Measurements from ENCODE around the gene CDK12.
"Not testable (repeated sequence)": the region's sequence is repeated elsewhere in the genome, so short reads cannot be mapped to it uniquely, and the experiment has no call there.

Gene CDK12

DNA sequence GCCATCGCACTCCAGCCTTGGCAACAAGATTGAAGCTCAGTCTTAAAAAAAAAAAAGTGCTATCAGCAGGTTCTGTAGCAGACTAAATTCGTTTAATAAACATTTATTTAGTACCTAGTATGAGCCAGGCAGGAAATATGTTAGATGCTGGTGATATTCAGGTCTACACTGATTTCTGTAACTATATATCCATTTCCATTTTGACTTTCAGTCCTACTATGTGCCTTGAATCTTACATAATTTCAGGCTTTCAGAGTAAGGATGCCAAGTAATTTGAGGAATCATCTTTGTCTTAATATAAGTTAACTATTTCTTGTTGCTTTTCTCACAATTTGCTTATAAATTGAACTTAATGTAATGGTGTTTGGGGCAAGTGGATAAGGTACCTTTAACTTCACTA, 46.2 kb downstream of the CDK12 start:
- DNase-seq = no peak

DNA sequence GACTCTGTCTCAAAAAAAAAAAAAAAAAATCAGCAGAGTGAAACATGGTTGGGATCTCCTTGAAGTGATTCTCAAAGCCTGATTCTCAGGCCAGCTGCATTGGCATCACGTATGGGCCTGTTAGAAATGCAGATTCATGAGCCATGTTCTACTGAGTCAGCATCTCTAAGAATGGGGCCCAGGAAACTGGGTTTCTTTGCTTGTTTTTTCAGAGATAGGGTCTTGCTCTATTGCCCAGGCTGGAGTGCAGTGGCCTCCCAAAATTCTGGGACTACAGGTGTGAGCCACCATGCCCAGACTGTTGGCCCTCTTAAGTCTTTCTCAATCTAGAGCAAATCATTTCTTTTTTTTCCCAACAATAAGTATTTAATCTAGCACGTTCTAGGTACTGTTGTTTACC, 47.7 kb downstream of the CDK12 start:
- no peak for DNase-seq

- DNase-seq = no peak
Observed at GRCh38 chr17:39513309-39513708, 52.0 kb downstream of the CDK12 start.

DNA sequence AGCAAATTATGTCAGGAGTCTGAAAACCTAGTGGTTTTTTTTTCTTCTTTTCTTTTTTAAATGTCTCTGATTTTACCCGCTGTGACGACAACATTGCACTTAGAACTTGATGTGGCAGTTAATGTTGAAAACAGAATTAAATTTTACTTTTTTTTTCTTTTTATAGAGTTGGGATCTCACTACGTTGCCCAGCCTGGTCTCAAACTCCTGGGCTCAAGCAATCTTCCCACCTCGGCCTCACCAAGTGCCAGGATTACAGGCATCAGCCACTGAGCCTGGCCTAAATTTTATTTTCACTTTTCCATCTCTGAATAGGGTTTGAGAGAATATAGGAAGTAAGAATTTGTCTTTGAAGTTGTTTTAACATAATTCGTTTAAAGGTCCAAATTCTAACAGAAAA, 52.6 kb downstream of the CDK12 start:
- no peak for DNase-seq

GRCh38 chr17:39517224-39517623, 55.9 kb downstream of the CDK12 start:
- DNase-seq = no peak

DNA sequence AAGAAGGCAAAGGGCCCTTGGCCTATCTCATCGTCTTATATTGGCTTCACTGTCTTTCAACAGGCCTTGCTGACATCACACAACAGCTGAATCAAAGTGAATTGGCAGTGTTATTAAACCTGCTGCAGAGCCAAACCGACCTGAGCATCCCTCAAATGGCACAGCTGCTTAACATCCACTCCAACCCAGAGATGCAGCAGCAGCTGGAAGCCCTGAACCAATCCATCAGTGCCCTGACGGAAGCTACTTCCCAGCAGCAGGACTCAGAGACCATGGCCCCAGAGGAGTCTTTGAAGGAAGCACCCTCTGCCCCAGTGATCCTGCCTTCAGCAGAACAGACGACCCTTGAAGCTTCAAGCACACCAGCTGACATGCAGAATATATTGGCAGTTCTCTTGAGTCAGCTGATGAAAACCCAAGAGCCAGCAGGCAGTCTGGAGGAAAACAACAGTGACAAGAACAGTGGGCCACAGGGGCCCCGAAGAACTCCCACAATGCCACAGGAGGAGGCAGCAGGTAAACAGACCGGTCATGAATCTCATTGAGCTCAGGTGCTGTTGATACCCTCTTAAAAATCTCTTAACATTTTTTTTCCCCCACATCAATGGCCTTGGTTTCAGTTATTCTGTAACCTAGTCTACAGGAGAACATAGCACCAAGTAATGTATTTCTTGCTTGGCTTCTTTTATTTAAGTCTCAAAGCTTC, 64.7 kb downstream of the CDK12 start:
- no peak for DNase-seq

- DNase-seq = no peak
Observed at GRCh38 chr17:39527220-39527813, 66.0 kb downstream of the CDK12 start.

DNA sequence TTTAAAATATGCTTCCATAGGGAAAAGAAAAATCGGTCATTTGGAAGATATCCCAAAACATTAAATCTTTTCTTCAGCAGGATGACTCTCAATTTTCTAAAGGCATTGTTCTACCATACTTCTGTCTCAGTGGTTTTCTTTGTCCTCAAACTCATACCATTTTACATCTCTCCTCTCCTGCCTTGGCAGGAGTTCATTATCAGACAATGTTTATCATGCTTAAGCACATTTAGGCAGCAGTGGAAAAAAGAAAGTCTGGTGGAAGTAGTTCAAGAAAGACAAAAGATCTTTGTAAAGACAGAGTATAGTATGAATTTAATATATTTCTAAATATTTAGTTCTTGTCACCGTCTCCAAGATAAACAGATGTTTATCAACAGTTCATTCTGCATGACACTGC, 68.2 kb downstream of the CDK12 start:
- DNase-seq = no peak

- DNase-seq = no peak
Observed at GRCh38 chr17:39530513-39530912, 69.2 kb downstream of the CDK12 start.

DNA sequence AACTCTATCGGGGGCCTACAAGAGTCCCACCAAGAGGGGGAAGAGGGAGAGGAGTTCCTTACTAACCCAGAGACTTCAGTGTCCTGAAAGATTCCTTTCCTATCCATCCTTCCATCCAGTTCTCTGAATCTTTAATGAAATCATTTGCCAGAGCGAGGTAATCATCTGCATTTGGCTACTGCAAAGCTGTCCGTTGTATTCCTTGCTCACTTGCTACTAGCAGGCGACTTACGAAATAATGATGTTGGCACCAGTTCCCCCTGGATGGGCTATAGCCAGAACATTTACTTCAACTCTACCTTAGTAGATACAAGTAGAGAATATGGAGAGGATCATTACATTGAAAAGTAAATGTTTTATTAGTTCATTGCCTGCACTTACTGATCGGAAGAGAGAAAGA, 70.0 kb downstream of the CDK12 start:
- DNase-seq = no peak

DNA sequence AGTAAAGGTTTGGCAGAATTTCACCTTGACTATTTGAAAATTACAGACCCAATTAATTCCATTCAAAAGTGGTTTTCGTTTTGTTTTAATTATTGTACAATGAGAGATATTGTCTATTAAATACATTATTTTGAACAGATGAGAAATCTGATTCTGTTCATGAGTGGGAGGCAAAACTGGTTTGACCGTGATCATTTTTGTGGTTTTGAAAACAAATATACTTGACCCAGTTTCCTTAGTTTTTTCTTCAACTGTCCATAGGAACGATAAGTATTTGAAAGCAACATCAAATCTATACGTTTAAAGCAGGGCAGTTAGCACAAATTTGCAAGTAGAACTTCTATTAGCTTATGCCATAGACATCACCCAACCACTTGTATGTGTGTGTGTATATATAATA, 72.6 kb downstream of the CDK12 start:
- DNase-seq = no peak

GRCh38 chr17:39534768-39535405, 73.6 kb downstream of the CDK12 start:
- DNase-seq = no peak

GRCh38 chr17:39536468-39536867, 75.2 kb downstream of the CDK12 start:
- DNase-seq = no peak

GRCh38 chr17:39537364-39537763, 76.1 kb downstream of the CDK12 start:
- not testable (repeated sequence) for DNase-seq

- DNase-seq = no peak
Observed at GRCh38 chr17:39538866-39539265, 77.6 kb downstream of the CDK12 start.

- DNase-seq = no peak
Observed at GRCh38 chr17:39540611-39541010, 79.3 kb downstream of the CDK12 start.

- no peak for DNase-seq
Observed at GRCh38 chr17:39541652-39542051, 80.4 kb downstream of the CDK12 start.

GRCh38 chr17:39543176-39543575, 81.9 kb downstream of the CDK12 start:
- DNase-seq = no peak

DNA sequence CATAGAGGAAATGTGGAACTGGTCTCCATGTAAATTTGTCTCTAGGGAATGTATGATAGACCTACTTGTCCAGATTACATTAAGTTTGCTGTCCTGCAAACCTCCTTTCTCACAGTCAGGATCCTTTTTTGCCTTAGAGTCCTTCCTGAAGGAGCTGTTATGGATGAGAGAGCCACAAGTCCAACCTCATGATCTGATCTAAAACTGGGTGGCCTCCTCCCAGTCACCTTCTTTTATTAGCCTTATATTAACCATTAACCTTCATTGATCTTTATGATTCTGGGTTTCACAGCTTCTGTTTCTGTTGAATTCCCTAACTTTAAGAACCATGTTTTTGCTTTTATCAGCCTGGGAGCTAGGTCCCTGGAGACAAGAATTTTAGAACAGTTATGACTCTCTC, 82.4 kb downstream of the CDK12 start:
- no peak for DNase-seq

GRCh38 chr17:39544361-39544760, 83.1 kb downstream of the CDK12 start:
- DNase-seq = not testable (repeated sequence)

DNA sequence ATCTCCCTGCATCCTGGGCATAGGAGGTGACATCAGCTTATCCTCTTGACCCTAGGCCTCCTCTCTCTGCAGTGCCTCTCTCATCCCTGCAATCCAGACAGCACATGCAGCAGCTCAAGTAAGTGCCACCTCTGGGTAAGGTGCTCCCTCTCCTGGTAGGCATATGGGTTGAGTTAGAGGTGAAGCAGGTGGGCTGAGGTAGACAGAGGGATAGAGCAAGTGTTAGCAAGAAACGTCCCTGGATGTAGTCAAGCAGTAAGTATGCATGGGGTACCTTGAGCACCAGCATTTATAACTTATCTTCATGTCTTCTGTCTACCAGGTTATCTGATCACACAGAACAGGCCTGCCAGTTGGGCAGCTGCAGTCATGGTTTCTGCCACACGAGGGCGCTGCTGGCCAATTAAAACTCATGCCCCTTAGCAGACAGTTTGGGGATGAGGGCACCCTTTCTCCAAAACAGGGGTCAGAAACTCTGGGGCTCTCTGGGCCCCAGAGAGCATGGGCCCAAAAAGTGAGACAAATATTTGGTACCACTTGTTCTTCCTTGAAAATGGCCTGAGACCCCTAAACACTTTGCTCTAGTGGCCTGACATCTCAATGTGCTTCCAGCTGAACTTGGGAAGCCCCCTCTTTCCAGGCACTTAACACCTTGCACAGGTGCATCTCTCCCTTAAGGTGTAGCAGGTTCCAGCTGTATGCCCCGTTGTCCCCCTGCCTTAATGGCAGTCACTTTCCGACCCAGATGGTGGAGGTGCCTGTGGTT, 86.6 kb downstream of the CDK12 start:
- peak; percentile 71 for DNase-seq

DNA sequence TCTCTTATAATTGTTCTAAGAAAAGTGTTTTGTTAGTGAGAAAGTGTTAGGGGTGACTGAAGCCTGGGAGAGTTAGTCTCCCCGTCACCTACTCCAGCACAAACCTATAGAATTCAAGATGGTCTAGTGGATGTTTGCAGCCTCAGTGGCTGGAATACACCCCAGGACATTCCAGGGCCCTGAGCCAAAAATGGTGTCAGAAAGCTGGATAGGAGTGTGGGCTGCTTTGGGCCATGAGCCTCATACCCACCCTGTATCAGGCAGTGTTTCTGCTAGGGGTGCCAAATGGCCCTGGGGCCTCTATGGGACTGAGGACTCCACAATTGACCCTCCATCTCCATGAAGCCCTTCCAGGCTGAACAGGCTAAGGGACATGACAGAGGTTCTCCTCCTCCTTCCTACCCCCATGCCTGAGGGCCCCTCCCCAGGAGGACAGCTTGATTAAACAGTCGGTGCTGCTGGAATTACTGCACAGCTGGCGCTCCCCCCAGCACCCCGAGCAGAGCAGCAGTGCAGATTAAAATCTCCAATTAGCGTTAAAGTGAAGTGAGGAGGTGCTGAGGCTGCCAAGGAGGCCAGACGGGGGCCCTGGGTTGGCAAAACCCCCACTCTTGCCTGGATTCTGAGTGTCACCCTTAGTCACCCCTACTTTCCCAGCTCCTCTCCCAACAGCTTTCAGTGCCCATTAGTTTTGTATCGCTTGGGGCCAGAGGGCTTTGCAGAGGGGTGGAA, 87.4 kb downstream of the CDK12 start:
- no peak for DNase-seq
